ENCODE measurements around the gene SLC1A4.

The SLC1A4 gene

GRCh38 chr2:65013776-65014175 is 24.6 kb downstream of the SLC1A4 start:
- no peak for DNase-seq
- Histone ChIP-seq H3K36me3 (no peaks in the 10 kb centered on the region), H3K4me1 (no peaks in the 10 kb centered on the region), H3K9me3 (no peaks in the 10 kb centered on the region), H3K27me3 (no peaks in the 10 kb centered on the region), H3K4me3 (ENCODE audit: low read depth, low read length) (no peak overlapping the region)
- TF ChIP-seq CTCF (IDR thresholded peaks at IDR 0.05; ENCODE audit: low read depth, low read length): no peak

DNA sequence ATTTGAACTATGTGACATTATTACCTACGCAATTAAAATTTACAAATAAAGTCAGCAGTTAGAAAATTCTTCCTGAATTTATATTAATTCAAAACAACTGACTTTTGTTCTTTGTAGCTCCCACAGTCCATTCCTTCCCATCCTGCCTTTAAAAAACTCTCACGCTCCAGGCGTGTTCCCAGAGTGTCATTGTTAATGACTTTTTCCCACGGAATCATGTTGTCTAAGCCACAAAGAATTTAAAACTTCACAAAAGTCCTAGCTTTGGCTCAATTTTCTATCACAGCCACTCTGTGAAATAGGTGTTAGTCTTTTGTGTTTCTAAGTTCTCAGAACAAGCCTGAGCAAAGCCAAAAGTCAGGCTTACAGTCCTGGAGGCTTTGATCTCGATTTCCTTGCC is 26.5 kb downstream of the SLC1A4 start:
- H3K4me3 ChIP-seq (ENCODE audit: low read depth, low read length): no peak overlapping the region
- no peak for TF ChIP-seq CTCF (IDR thresholded peaks at IDR 0.05; ENCODE audit: low read depth, low read length)
- H3K4me1 ChIP-seq: no peaks in the 10 kb centered on the region
- H3K36me3 ChIP-seq: no peaks in the 10 kb centered on the region
- H3K9me3 ChIP-seq: no peaks in the 10 kb centered on the region
- H3K27me3 ChIP-seq: no peaks in the 10 kb centered on the region
- no peak for DNase-seq

- no peak overlapping the region for H3K4me3 ChIP-seq (ENCODE audit: low read depth, low read length)
- H3K9me3 ChIP-seq: no peaks in the 10 kb centered on the region
- no peaks in the 10 kb centered on the region for H3K36me3 ChIP-seq
- DNase-seq: no peak
- no peaks in the 10 kb centered on the region for H3K4me1 ChIP-seq
- H3K27me3 ChIP-seq: no peaks in the 10 kb centered on the region
- TF ChIP-seq CTCF (IDR thresholded peaks at IDR 0.05; ENCODE audit: low read depth, low read length): no peak
Measured at GRCh38 chr2:65016789-65017188, 27.6 kb downstream of the SLC1A4 start.

DNA sequence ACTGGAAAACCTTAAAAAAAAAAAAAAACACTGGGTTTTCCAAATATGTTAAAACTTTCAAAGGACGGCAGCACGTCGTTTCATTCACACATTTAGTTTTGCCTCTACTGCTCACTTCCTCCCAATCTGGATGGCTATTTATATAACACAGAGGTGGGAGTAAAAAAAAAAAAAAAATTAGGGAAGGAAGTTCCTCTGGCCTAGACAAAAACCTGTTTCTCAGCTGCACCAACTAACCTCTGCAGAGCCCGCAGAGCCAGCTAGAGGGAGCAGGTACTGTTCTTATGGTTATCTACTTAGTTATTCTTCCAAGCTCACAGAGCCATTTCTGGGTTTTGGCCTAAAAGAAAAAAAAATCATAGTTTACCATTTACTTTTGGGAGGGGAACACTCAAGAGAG is 28.1 kb downstream of the SLC1A4 start:
- Histone ChIP-seq H3K36me3 (no peaks in the 10 kb centered on the region), H3K4me3 (ENCODE audit: low read depth, low read length) (no peak overlapping the region), H3K9me3 (no peaks in the 10 kb centered on the region), H3K27me3 (no peaks in the 10 kb centered on the region), H3K4me1 (peaks cover 3% of the 10 kb centered on the region; the same call in 1 of the 2 replicates)
- TF ChIP-seq CTCF (IDR thresholded peaks at IDR 0.05; ENCODE audit: low read depth, low read length): no peak; the same call in 1 of the 2 replicates
- no peak for DNase-seq

DNA sequence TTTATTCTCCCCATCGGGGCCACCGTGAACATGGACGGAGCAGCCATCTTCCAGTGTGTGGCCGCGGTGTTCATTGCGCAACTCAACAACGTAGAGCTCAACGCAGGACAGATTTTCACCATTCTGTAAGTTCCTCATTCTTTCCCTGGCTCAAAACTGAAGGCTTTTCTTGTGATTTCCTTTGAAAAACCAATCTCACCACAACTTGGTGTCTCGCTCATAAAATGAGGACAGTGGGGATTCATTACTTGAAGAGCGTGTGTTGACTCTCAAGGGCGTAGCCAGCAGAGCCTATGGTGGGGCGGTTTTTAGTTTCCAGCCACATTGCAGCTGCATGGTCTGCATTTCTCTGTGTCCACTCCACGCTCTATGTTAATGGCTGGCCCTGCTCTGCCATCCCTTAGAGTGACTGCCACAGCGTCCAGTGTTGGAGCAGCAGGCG is 29.0 kb downstream of the SLC1A4 start:
- Histone ChIP-seq H3K27me3 (no peaks in the 10 kb centered on the region), H3K4me3 (ENCODE audit: low read depth, low read length) (no peak overlapping the region), H3K36me3 (no peaks in the 10 kb centered on the region), H3K4me1 (peaks cover 3% of the 10 kb centered on the region; the same call in 1 of the 2 replicates), H3K9me3 (no peaks in the 10 kb centered on the region)
- no peak for TF ChIP-seq CTCF (IDR thresholded peaks at IDR 0.05; ENCODE audit: low read depth, low read length)
- DNase-seq: no peak

GRCh38 chr2:65019010-65019409 is 29.8 kb downstream of the SLC1A4 start:
- TF ChIP-seq CTCF (IDR thresholded peaks at IDR 0.05; ENCODE audit: low read depth, low read length): no peak
- no peak for DNase-seq
- Histone ChIP-seq H3K36me3 (no peaks in the 10 kb centered on the region), H3K4me1 (peaks cover 3% of the 10 kb centered on the region; the same call in 1 of the 2 replicates), H3K27me3 (no peaks in the 10 kb centered on the region), H3K9me3 (no peaks in the 10 kb centered on the region), H3K4me3 (ENCODE audit: low read depth, low read length) (no peak overlapping the region)
